Lung (tissue), 12 donors: ENCODE results near the gene CCL18. TPM values are rescaled to one million over a fixed set of nuclear protein-coding genes. Genes with fewer than 3 reads are reported as not detected.

Source experiments
- ATAC-seq: fragments of 200-7000 bp; cut with Tn5 transposase; one replicate; pipeline ENCODE4 v1.9.1; 2020; ENCODE audit warnings: moderate number of reproducible peaks; ENCODE audit not compliant: insufficient read depth, low FRiP score
- DNase-seq, 3 donors: peaks; one replicate each; pipeline ENCODE4 v3.0.0-alpha.2; 2013 to 2017
- H3K27ac ChIP-seq, 2 donors: one replicate each; pipeline ENCODE4 v1.5.1; 2013; ENCODE audit warnings: mild to moderate bottlenecking in 2 of 2, moderate library complexity in 2 of 2, control low read depth in 1 of 2, inconsistent platforms in 1 of 2, low read depth in 1 of 2, low read length in 1 of 2
- H3K27me3 ChIP-seq, 3 donors: one replicate each; pipeline ENCODE4 v1.5.1; 2013; ENCODE audit warnings: low read length in 2 of 3; ENCODE audit not compliant: control insufficient read depth in 3 of 3, insufficient read depth in 3 of 3
- H3K36me3 ChIP-seq, 4 donors: one replicate each; pipeline ENCODE4 v1.5.1; 2013; ENCODE audit warnings: low read length in 4 of 4, mild to moderate bottlenecking in 1 of 4, moderate library complexity in 1 of 4; ENCODE audit not compliant: control insufficient read depth in 4 of 4, insufficient read depth in 4 of 4
- H3K4me1 ChIP-seq, 5 donors: one replicate each; pipeline ENCODE4 v1.5.1; 2013; ENCODE audit warnings: low read length in 5 of 5, mild to moderate bottlenecking in 2 of 5, moderate library complexity in 1 of 5; ENCODE audit not compliant: control insufficient read depth in 5 of 5, insufficient read depth in 5 of 5
- H3K4me3 ChIP-seq: one replicate; pipeline ENCODE4 v1.5.1; 2013; ENCODE audit warnings: mild to moderate bottlenecking, control low read depth, moderate library complexity
- H3K9ac ChIP-seq, 2 donors: one replicate each; pipeline ENCODE4 v1.5.1; 2013; ENCODE audit warnings: low read length in 2 of 2, control low read depth in 1 of 2; ENCODE audit not compliant: insufficient read depth in 1 of 2
- H3K9me3 ChIP-seq, 4 donors: one replicate each; pipeline ENCODE4 v1.5.1; 2013; ENCODE audit warnings: low read length in 3 of 4, mild to moderate bottlenecking in 1 of 4, moderate library complexity in 1 of 4; ENCODE audit not compliant: control insufficient read depth in 4 of 4, insufficient read depth in 3 of 4
- WGBS, 2 donors: extraction: QIAGEN DNeasy Blood & Tissue Kit; methylation state at CpG; one replicate each; pipeline ENCODE4 v1.1.7; 2013; 5-methylcytosine and 5-hydroxymethylcytosine counted together
- polyA plus RNA-seq, 2 donors: library from polyadenylated mRNA; stranded (reverse); fragments of 200-250 nt; gene quantifications; one replicate each; pipeline ENCODE4 v1.2.1, GENCODE V29; 2013
- total RNA-seq, 2 donors: library from RNA; depleted of rRNA in 1 of 2; stranded (reverse); fragments of >200 nt in 1 of 2; gene quantifications; one replicate each; pipeline ENCODE4 v1.2.1, GENCODE V29; 2014 to 2021
- TF ChIP-seq, protein P1 (sequence below): IDR thresholded peaks from 2 replicates; pipeline ENCODE4 v1.5.1; 2012; ENCODE audit warnings: mild to moderate bottlenecking; ENCODE audit errors: control extremely low read depth, extremely low read depth
- donor health status: control.
- donor health status: control.
- donor health status: Bipolar disorder and iron deficiency.
- donor health status: healthy.
- donor health status: DM: yes; HTN: yes; CAD: no.

CCL18 gene
- total and polyA plus RNA-seq, 4 donors, result 8.7 to 89.9 (median 58.6) TPM

DNA sequence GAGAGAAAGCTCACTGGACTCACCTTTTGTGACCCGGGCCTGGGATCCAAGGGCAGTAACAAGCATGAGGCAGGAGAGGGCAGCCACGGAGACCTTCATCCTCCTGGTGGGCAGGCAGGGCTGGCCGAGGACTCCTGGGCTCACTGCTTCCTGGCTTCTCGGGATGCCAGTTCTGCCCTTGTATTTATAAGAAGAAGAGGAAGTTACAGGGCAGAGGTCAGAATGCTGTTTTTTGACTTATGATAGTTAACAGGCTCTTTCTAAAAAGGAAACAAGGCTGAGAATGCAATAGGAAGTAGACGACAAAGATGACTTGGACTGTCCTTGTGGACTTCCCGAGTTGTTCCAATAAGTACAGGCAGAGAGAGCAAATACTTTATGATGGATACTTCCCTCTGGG is 46.3 kb upstream of the CCL18 start, which contains the start of gene CCL23:
Gene CCL23 (minus strand): TSS at position 174 of the 400 bp plus-strand sequence. CDS start 75 bp downstream, at position 99.
- no peaks in the 10 kb centered on the region for H3K36me3 ChIP-seq
- no peaks in the 10 kb centered on the region for H3K27me3 ChIP-seq
- no peaks in the 10 kb centered on the region for H3K9me3 ChIP-seq
- TF ChIP-seq, protein P1, sequence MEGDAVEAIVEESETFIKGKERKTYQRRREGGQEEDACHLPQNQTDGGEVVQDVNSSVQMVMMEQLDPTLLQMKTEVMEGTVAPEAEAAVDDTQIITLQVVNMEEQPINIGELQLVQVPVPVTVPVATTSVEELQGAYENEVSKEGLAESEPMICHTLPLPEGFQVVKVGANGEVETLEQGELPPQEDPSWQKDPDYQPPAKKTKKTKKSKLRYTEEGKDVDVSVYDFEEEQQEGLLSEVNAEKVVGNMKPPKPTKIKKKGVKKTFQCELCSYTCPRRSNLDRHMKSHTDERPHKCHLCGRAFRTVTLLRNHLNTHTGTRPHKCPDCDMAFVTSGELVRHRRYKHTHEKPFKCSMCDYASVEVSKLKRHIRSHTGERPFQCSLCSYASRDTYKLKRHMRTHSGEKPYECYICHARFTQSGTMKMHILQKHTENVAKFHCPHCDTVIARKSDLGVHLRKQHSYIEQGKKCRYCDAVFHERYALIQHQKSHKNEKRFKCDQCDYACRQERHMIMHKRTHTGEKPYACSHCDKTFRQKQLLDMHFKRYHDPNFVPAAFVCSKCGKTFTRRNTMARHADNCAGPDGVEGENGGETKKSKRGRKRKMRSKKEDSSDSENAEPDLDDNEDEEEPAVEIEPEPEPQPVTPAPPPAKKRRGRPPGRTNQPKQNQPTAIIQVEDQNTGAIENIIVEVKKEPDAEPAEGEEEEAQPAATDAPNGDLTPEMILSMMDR, result no peak
- peaks cover 0 to 6% (median 0%) of the 10 kb centered on the region in 5 donors for H3K4me1 ChIP-seq
- no peak within 1 kb of the TSS for H3K9ac ChIP-seq
- ATAC-seq (no peak), DNase-seq (no peak)
- no peak within 1 kb of the TSS for H3K27ac ChIP-seq
- H3K4me3 ChIP-seq, result no peak within 1 kb of the TSS
- 27 to 28% methylated on average over 6 of the region's 6 CpGs for WGBS, 2 donors

DNA sequence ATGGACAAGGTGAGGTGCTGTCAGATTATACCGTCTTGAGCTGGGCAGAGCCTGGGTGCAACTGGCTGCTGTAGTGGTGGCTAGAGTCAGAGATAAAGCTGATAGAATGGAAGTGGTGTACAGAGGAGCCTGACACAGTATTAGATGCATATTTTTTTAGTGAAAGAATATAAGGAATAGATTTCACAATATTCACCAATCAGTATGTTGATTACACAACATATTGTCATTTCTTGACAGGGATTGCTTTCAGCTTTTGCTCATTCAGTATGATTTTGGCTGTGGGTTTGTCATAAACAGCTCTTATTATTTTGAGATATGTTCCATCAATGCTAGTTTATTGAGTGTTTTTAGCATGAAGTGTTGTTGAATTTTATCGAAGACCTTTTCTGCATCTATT is 44.6 kb upstream of the CCL18 start:
- TF ChIP-seq, protein P1, result no peak
- H3K9me3 ChIP-seq, result peaks cover 0 to 5% (median 0%) of the 10 kb centered on the region in 4 donors
- H3K27me3 ChIP-seq, result no peaks in the 10 kb centered on the region
- DNase-seq (no peak), ATAC-seq (no peak)
- no peaks in the 10 kb centered on the region for H3K36me3 ChIP-seq
- H3K4me3 ChIP-seq, result no peak overlapping the region
- 86 to 98% methylated on average over 2 of the region's 2 CpGs for WGBS, 2 donors
- no peak overlapping the region for H3K9ac ChIP-seq
- H3K4me1 ChIP-seq, result peaks cover 0 to 6% (median 0%) of the 10 kb centered on the region in 5 donors
- no peak overlapping the region for H3K27ac ChIP-seq

DNA sequence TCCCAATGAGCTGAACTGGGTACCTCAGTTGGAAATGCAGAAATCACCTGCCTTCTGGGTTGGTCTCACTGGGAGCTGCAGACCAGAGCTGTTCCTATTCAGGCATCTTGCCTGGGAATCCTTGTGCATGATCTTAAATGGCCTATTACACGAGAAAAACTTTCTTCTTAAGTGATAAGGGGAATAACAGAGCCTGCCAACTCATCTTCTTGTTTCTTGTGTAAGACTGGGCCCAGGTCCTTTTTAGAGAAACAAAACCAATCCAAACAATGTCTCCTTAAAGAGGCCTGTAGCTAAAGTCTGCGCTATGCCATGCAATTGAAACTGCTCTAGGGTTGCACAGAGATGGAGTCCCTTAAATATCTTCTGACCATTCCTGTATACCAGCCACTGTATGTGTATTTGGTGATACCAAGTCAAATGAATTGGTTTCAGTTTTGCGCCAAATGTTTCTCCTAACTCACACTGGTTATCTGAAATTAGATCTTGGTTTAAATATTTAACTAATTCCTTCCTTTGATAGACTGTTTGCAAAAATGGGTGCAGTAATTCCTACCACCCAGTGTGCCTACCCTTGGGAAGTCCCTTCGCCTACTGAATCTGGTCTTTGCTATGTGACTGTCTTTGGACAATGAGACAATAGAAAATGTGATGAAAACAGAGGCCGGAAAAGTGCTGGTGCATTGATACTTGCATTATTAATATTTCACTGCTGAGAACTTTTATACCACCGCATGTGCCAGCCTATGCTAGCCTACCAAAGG is 39.8 kb upstream of the CCL18 start:
- no peak overlapping the region for H3K9ac ChIP-seq
- H3K27ac ChIP-seq, result no peak overlapping the region
- ATAC-seq (no peak), DNase-seq (no peak)
- no peak overlapping the region for H3K4me3 ChIP-seq
- H3K4me1 ChIP-seq, result peaks cover 0 to 2% (median 0%) of the 10 kb centered on the region in 5 donors
- TF ChIP-seq, protein P1, result no peak
- 81 to 89% methylated on average over 6 of the region's 6 CpGs for WGBS, 2 donors
- peaks cover 0 to 5% (median 0%) of the 10 kb centered on the region in 4 donors for H3K9me3 ChIP-seq
- H3K27me3 ChIP-seq, result no peaks in the 10 kb centered on the region
- H3K36me3 ChIP-seq, result no peaks in the 10 kb centered on the region
